ENCODE data around the gene DCAF17. TPM values are rescaled to one million over a fixed set of nuclear protein-coding genes. Genes with fewer than 3 reads are reported as not detected.

DCAF17 gene
- total and polyA plus RNA-seq, 2 of the 13 experiments (the other 11 are each of a cell fraction or from before 2014, with no cell fraction given), result 13.7 to 30.0 TPM

DNA sequence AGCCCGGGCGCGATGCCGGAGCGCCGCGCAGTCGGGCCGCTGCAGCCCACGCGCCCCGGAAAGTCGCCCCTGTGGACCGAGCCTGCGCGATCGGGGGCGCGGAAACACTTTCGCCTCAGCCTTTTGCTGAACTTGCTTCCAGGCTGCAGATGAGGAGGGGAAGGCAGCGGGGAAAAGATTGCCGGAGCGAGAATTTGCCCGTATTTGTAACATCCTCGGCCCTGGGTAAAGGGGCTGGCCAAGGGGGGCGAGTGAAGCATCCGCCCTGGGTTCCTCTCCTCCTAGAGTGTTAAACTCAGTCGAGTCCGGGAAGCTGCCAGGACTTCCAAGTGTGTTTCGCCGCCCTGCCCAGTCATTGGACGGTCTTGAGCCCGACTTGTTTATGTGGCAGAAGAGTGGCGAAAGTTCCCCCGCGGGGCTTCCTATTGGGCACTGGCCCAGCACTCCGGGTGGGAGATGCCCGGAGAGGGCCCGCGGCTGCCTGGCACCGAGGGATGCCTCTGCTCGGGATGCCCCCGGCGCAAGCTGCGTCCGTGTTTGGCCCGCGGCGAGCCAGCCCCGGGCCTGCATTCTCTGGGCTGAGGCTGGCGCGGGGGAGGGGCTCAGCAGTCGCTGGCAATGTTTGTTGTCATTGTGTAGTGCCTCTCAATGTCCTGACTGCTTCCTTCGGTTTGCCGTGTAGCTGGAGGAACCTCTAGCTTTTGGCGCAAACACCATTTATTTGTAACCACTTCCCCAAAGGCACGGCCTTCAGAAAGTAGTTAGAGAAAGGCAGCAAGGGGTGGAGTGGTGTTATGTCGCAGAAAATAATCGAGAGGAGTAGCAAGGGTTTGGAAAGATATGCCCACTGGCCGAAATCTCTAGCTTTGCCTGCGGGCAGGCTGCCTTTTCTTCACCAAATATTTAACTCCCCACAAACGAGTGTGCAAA is 89.3 kb downstream of the DCAF17 start (continued):
- TF ChIP-seq, protein P1, sequence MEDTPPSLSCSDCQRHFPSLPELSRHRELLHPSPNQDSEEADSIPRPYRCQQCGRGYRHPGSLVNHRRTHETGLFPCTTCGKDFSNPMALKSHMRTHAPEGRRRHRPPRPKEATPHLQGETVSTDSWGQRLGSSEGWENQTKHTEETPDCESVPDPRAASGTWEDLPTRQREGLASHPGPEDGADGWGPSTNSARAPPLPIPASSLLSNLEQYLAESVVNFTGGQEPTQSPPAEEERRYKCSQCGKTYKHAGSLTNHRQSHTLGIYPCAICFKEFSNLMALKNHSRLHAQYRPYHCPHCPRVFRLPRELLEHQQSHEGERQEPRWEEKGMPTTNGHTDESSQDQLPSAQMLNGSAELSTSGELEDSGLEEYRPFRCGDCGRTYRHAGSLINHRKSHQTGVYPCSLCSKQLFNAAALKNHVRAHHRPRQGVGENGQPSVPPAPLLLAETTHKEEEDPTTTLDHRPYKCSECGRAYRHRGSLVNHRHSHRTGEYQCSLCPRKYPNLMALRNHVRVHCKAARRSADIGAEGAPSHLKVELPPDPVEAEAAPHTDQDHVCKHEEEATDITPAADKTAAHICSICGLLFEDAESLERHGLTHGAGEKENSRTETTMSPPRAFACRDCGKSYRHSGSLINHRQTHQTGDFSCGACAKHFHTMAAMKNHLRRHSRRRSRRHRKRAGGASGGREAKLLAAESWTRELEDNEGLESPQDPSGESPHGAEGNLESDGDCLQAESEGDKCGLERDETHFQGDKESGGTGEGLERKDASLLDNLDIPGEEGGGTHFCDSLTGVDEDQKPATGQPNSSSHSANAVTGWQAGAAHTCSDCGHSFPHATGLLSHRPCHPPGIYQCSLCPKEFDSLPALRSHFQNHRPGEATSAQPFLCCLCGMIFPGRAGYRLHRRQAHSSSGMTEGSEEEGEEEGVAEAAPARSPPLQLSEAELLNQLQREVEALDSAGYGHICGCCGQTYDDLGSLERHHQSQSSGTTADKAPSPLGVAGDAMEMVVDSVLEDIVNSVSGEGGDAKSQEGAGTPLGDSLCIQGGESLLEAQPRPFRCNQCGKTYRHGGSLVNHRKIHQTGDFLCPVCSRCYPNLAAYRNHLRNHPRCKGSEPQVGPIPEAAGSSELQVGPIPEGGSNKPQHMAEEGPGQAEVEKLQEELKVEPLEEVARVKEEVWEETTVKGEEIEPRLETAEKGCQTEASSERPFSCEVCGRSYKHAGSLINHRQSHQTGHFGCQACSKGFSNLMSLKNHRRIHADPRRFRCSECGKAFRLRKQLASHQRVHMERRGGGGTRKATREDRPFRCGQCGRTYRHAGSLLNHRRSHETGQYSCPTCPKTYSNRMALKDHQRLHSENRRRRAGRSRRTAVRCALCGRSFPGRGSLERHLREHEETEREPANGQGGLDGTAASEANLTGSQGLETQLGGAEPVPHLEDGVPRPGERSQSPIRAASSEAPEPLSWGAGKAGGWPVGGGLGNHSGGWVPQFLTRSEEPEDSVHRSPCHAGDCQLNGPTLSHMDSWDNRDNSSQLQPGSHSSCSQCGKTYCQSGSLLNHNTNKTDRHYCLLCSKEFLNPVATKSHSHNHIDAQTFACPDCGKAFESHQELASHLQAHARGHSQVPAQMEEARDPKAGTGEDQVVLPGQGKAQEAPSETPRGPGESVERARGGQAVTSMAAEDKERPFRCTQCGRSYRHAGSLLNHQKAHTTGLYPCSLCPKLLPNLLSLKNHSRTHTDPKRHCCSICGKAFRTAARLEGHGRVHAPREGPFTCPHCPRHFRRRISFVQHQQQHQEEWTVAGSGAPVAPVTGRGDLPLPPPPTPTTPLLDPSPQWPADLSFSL (CRISPR knock-in tag; IDR thresholded peaks at IDR 0.05), result peak; percentile 89
- peak; percentile 29; the same call in 1 of the 2 replicates for TF ChIP-seq YEATS4 (CRISPR knock-in tag; IDR thresholded peaks at IDR 0.05; ENCODE audit: borderline replicate concordance)
- TF ChIP-seq, protein P2, sequence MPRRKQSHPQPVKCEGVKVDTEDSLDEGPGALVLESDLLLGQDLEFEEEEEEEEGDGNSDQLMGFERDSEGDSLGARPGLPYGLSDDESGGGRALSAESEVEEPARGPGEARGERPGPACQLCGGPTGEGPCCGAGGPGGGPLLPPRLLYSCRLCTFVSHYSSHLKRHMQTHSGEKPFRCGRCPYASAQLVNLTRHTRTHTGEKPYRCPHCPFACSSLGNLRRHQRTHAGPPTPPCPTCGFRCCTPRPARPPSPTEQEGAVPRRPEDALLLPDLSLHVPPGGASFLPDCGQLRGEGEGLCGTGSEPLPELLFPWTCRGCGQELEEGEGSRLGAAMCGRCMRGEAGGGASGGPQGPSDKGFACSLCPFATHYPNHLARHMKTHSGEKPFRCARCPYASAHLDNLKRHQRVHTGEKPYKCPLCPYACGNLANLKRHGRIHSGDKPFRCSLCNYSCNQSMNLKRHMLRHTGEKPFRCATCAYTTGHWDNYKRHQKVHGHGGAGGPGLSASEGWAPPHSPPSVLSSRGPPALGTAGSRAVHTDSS (CRISPR knock-in tag; conservative IDR thresholded peaks at IDR 0.05), result no peak
- no peak for TF ChIP-seq SMC3 (IDR thresholded peaks at IDR 0.05; ENCODE audit: low read length)
- TF ChIP-seq, protein P3, sequence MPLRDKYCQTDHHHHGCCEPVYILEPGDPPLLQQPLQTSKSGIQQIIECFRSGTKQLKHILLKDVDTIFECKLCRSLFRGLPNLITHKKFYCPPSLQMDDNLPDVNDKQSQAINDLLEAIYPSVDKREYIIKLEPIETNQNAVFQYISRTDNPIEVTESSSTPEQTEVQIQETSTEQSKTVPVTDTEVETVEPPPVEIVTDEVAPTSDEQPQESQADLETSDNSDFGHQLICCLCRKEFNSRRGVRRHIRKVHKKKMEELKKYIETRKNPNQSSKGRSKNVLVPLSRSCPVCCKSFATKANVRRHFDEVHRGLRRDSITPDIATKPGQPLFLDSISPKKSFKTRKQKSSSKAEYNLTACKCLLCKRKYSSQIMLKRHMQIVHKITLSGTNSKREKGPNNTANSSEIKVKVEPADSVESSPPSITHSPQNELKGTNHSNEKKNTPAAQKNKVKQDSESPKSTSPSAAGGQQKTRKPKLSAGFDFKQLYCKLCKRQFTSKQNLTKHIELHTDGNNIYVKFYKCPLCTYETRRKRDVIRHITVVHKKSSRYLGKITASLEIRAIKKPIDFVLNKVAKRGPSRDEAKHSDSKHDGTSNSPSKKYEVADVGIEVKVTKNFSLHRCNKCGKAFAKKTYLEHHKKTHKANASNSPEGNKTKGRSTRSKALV (CRISPR knock-in tag; IDR thresholded peaks at IDR 0.05), result peak; percentile 15; the same call in 1 of the 2 replicates
- peak; percentile 91 for TF ChIP-seq ZNF777 (CRISPR knock-in tag; IDR thresholded peaks at IDR 0.05)
- peak; percentile 35; the same call in 1 of the 2 replicates for TF ChIP-seq ZNF761 (CRISPR knock-in tag; conservative IDR thresholded peaks at IDR 0.05)
- TF ChIP-seq RBFOX2 (IDR thresholded peaks at IDR 0.05; ENCODE audit: low read depth, low read length), result no peak
- TF ChIP-seq, protein P4, sequence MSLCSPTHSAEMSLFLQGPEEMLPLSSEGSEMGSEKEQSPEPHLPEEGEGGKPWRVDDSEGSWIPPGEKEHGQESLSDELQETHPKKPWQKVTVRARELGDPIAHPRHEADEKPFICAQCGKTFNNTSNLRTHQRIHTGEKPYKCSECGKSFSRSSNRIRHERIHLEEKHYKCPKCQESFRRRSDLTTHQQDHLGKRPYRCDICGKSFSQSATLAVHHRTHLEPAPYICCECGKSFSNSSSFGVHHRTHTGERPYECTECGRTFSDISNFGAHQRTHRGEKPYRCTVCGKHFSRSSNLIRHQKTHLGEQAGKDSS (CRISPR knock-in tag; IDR thresholded peaks at IDR 0.05; ENCODE audit: borderline replicate concordance, low read depth), result no peak
- TF ChIP-seq ZFP90 (CRISPR knock-in tag; IDR thresholded peaks at IDR 0.05; ENCODE audit: borderline replicate concordance), result no peak
- no peak for TF ChIP-seq ATAD3A (CRISPR knock-in tag; IDR thresholded peaks at IDR 0.05)
- peak; percentile 50; the same call in 1 of the 2 replicates for TF ChIP-seq ZFX (CRISPR knock-in tag; IDR thresholded peaks at IDR 0.05; ENCODE audit: low read depth)
- no peak for TF ChIP-seq GTF3A (CRISPR knock-in tag; conservative IDR thresholded peaks at IDR 0.05)
- TF ChIP-seq SRY (CRISPR knock-in tag; IDR thresholded peaks at IDR 0.05), result no peak
- TF ChIP-seq SRSF1 (optimal IDR thresholded peaks at IDR 0.05; ENCODE audit: low read depth, low read length), result peak; percentile 51
